IMR-90 (cell line): ENCODE measurements around the gene ADAM12. TPM values are rescaled to one million over a fixed set of nuclear protein-coding genes. Genes with fewer than 3 reads are reported as not detected.

ENCODE experiments used
- ATAC-seq: fragments of 200-7000 bp; cut with Tn5 transposase; 2 replicates; pipeline ENCODE4 v1.9.1; 2020; ENCODE audit warnings: low read depth, mild to moderate bottlenecking, moderate library complexity
- BruUV-seq: library from RNA; stranded (reverse); fragments of 400-500 nt; replicated peaks from 2 replicates; lab custom pipeline; 2021; lab: Mats Ljungman, UMichigan
- CTCF ChIA-PET: fragments of 300-600 bp; formaldehyde crosslinking; extraction: SDS; loops from one replicate; lab custom pipeline; 2021; ENCODE audit warnings: antibody characterized with exemption; lab: Yijun Ruan, JAX
- POLR2A ChIA-PET: fragments of 300-600 bp; sonication (Branson Sonifier 250); formaldehyde crosslinking; loops from one replicate; lab custom pipeline; 2022; ENCODE audit warnings: antibody characterized with exemption; ENCODE audit not compliant: unreplicated experiment; lab: Charles Lee
- DNase-seq: peaks from one replicate; pipeline ENCODE4 v3.0.0; 2013
- H2AFZ ChIP-seq: replicated peaks from 2 replicates; pipeline ENCODE3; 2013; ENCODE audit warnings: low read length, mild to moderate bottlenecking; ENCODE audit not compliant: poor library complexity
- H2AK5ac ChIP-seq: 2 replicates; pipeline ENCODE4 v1.6.1; 2013; ENCODE audit warnings: low read depth, low read length, inconsistent platforms
- H2AK9ac ChIP-seq: replicated peaks from 2 replicates; pipeline ENCODE3; 2013; ENCODE audit warnings: mild to moderate bottlenecking, low read depth, low read length, moderate library complexity; ENCODE audit not compliant: poor library complexity
- H2BK120ac ChIP-seq: 2 replicates; pipeline ENCODE4 v1.6.1; 2013; ENCODE audit warnings: low read depth, low read length, inconsistent platforms
- H2BK15ac ChIP-seq: 3 replicates; pipeline ENCODE4 v1.6.1; 2013; ENCODE audit warnings: low read depth, low read length, inconsistent platforms
- H2BK20ac ChIP-seq: 2 replicates; pipeline ENCODE4 v1.6.1; 2013; ENCODE audit warnings: low read depth, mild to moderate bottlenecking, inconsistent platforms, low read length, moderate library complexity
- H2BK5ac ChIP-seq: 2 replicates; pipeline ENCODE4 v1.6.1; 2013; ENCODE audit warnings: mild to moderate bottlenecking, low read depth, low read length, inconsistent platforms; ENCODE audit not compliant: poor library complexity, severe bottlenecking
- H3K14ac ChIP-seq: replicated peaks from 2 replicates; pipeline ENCODE4 v1.6.1; 2013; ENCODE audit warnings: low read depth, low read length, inconsistent platforms
- H3K18ac ChIP-seq: 2 replicates; pipeline ENCODE4 v1.6.1; 2013; ENCODE audit warnings: low read depth, low read length, control low read depth
- H3K23ac ChIP-seq: 2 replicates; pipeline ENCODE4 v1.6.1; 2013; ENCODE audit warnings: low read depth, low read length, inconsistent platforms
- H3K27ac ChIP-seq: 2 replicates; pipeline ENCODE4 v1.5.1; 2013; ENCODE audit warnings: mild to moderate bottlenecking, control low read depth, low read length; ENCODE audit not compliant: insufficient read depth
- H3K27me3 ChIP-seq: 2 replicates; pipeline ENCODE4 v1.6.1; 2013; ENCODE audit warnings: low read length; ENCODE audit not compliant: control insufficient read depth, insufficient read depth
- H3K36me3 ChIP-seq: 2 replicates; pipeline ENCODE4 v1.6.1; 2013; ENCODE audit warnings: low read length, mixed read lengths; ENCODE audit not compliant: control insufficient read depth, insufficient read depth
- H3K4ac ChIP-seq: 2 replicates; pipeline ENCODE4 v1.6.1; 2013; ENCODE audit warnings: low read depth, low read length, inconsistent platforms
- H3K4me1 ChIP-seq: 2 replicates; pipeline ENCODE4 v1.6.1; 2013; ENCODE audit warnings: low read length, mixed read lengths; ENCODE audit not compliant: control insufficient read depth, insufficient read depth
- H3K4me2 ChIP-seq: 2 replicates; pipeline ENCODE4 v1.6.1; 2013; ENCODE audit warnings: low read depth, mild to moderate bottlenecking, control low read depth, low read length, moderate library complexity
- H3K4me3 ChIP-seq: 2 replicates; pipeline ENCODE4 v1.5.1; 2013; ENCODE audit warnings: low read depth, mild to moderate bottlenecking, control low read depth, low read length, moderate library complexity; ENCODE audit not compliant: insufficient read depth
- H3K56ac ChIP-seq: 2 replicates; pipeline ENCODE4 v1.6.1; 2013; ENCODE audit warnings: low read length, inconsistent platforms; ENCODE audit not compliant: insufficient read depth; ENCODE audit errors: extremely low read depth
- H3K79me1 ChIP-seq, 2 experiments: 2 replicates each; pipeline ENCODE4 v1.6.1; 2013; ENCODE audit warnings: low read length in 2 of 2, inconsistent platforms in 1 of 2, low read depth in 1 of 2
- H3K9ac ChIP-seq: 2 replicates; pipeline ENCODE4 v1.6.1; 2013; ENCODE audit warnings: low read depth, low read length, control low read depth
- H3K9me1 ChIP-seq: 2 replicates; pipeline ENCODE4 v1.6.1; 2013; ENCODE audit warnings: low read length, inconsistent platforms; ENCODE audit not compliant: insufficient read depth
- H3K9me3 ChIP-seq: 2 replicates; pipeline ENCODE4 v1.6.1; 2013; ENCODE audit warnings: low read length; ENCODE audit not compliant: control insufficient read depth, insufficient read depth
- H4K20me1 ChIP-seq: 2 replicates; pipeline ENCODE4 v1.6.1; 2013; ENCODE audit warnings: low read length, inconsistent platforms; ENCODE audit not compliant: insufficient read depth
- H4K5ac ChIP-seq: 2 replicates; pipeline ENCODE4 v1.6.1; 2013; ENCODE audit warnings: mild to moderate bottlenecking, low read depth, low read length, control low read depth
- H4K8ac ChIP-seq, 2 experiments: 2 replicates each; pipeline ENCODE4 v1.6.1; 2013; ENCODE audit warnings: low read depth in 2 of 2, low read length in 2 of 2, control low read depth in 1 of 2, inconsistent platforms in 1 of 2
- H4K91ac ChIP-seq: 2 replicates; pipeline ENCODE4 v1.6.1; 2013; ENCODE audit warnings: low read depth, low read length, inconsistent platforms; ENCODE audit not compliant: insufficient read depth
- BHLHE40 ChIP-seq: fragments of 150-350 bp; IDR thresholded peaks from 2 replicates; pipeline ENCODE4 v1.6.1; 2016; ENCODE audit warnings: mild to moderate bottlenecking, low read depth, low read length
- CEBPB ChIP-seq: IDR thresholded peaks from 2 replicates; pipeline ENCODE4 v1.6.1; 2012; ENCODE audit warnings: low read depth, low read length, improper control_type of control experiment
- CHD1 ChIP-seq: IDR thresholded peaks from 2 replicates; pipeline ENCODE4 v1.6.1; 2012; ENCODE audit warnings: low read depth, low read length, improper control_type of control experiment
- CTCF ChIP-seq: conservative IDR thresholded peaks from 2 replicates; pipeline ENCODE4 v1.5.1; 2012; ENCODE audit warnings: mild to moderate bottlenecking, low read depth, low read length, improper control_type of control experiment
- FOS ChIP-seq: fragments of 150-350 bp; IDR thresholded peaks from 2 replicates; pipeline ENCODE4 v1.6.1; 2016; ENCODE audit warnings: low read depth, low read length
- MAFK ChIP-seq: IDR thresholded peaks from 2 replicates; pipeline ENCODE4 v1.6.1; 2012; ENCODE audit warnings: low read depth, low read length, improper control_type of control experiment
- MAZ ChIP-seq: IDR thresholded peaks from 2 replicates; pipeline ENCODE4 v1.6.1; 2012; ENCODE audit warnings: low read depth, mild to moderate bottlenecking, low read length, improper control_type of control experiment, moderate library complexity, borderline replicate concordance
- MXI1 ChIP-seq: IDR thresholded peaks from 2 replicates; pipeline ENCODE4 v1.6.1; 2012; ENCODE audit warnings: low read depth, mild to moderate bottlenecking, low read length, moderate library complexity, borderline replicate concordance
- NFE2L2 ChIP-seq: fragments of 150-350 bp; IDR thresholded peaks from 2 replicates; pipeline ENCODE4 v1.6.1; 2016; ENCODE audit warnings: low read depth, mild to moderate bottlenecking, low read length
- POLR2A ChIP-seq: IDR thresholded peaks from 2 replicates; pipeline ENCODE4 v1.6.1; 2012; ENCODE audit warnings: mild to moderate bottlenecking, low read depth, low read length
- RAD21 ChIP-seq: IDR thresholded peaks from 2 replicates; pipeline ENCODE4 v1.6.1; 2012; ENCODE audit warnings: low read length, improper control_type of control experiment
- RCOR1 ChIP-seq: IDR thresholded peaks from 2 replicates; pipeline ENCODE4 v1.6.1; 2012; ENCODE audit warnings: mild to moderate bottlenecking, low read length, improper control_type of control experiment; ENCODE audit not compliant: insufficient replicate concordance
- RFX5 ChIP-seq: IDR thresholded peaks from 2 replicates; pipeline ENCODE4 v1.8.0; 2012; ENCODE audit warnings: low read depth, mild to moderate bottlenecking, low read length, moderate library complexity
- SMC3 ChIP-seq: fragments of 150-350 bp; IDR thresholded peaks from 2 replicates; pipeline ENCODE4 v1.6.1; 2016; ENCODE audit warnings: low read depth, mild to moderate bottlenecking, antibody characterized with exemption, low read length, moderate library complexity
- WGBS, 2 experiments: methylation state at CpG; one replicate each; pipeline versions ENCODE4 v1.1.5 to v1.1.7; 2013; ENCODE audit warnings: missing lambda C conversion rate in 2 of 2; ENCODE audit not compliant: insufficient read length in 1 of 2; ENCODE audit errors: extremely low coverage in 2 of 2; 5-methylcytosine and 5-hydroxymethylcytosine counted together
- dilution Hi-C: fragments of 300-500 bp; cut with HindIII; formaldehyde crosslinking; loops from one replicate; pipeline ENCODE4 v1.14.3; 2018; ENCODE audit warnings: low sequenced_read_pairs; ENCODE audit not compliant: unreplicated experiment
- in situ Hi-C: fragments of 300-500 bp; cut with MboI; formaldehyde crosslinking; loops from 3 replicates; pipeline ENCODE4 v1.14.3; 2019; ENCODE audit warnings: low sequenced_read_pairs, inconsistent platforms, mixed read lengths
- intact Hi-C: fragments of 100-400 bp; cut with micrococcal nuclease; formaldehyde crosslinking; loops from 2 replicates; pipeline ENCODE4 v1.10.0; 2022
- polyA plus RNA-seq, 3 experiments: library from polyadenylated mRNA; depleted of rRNA; stranded (reverse); fragments of >200 nt; gene quantifications; 2 replicates each; pipeline ENCODE4 v1.2.3, GENCODE V29; 2012; ENCODE audit warnings: low replicate concordance in 1 of 3
- total RNA-seq: library from RNA; depleted of rRNA; stranded (reverse); fragments of >200 nt; gene quantifications from 2 replicates; pipeline ENCODE4 v1.2.3, GENCODE V29; 2012
- TF ChIP-seq, protein P1 (sequence below): fragments of 150-350 bp; IDR thresholded peaks from 2 replicates; pipeline ENCODE4 v1.6.1; 2017; ENCODE audit warnings: mild to moderate bottlenecking, antibody characterized with exemption, low read length, low read depth
- TF ChIP-seq, protein P2 (sequence below): fragments of 150-350 bp; IDR thresholded peaks from 2 replicates; pipeline ENCODE4 v1.6.1; 2016; ENCODE audit warnings: low read depth, mild to moderate bottlenecking, low read length, moderate library complexity, borderline replicate concordance

Gene ADAM12
- total and polyA plus RNA-seq, 2 of the 4 experiments (the other 2 are of a cell fraction): 9.6 to 10.2 TPM

DNA sequence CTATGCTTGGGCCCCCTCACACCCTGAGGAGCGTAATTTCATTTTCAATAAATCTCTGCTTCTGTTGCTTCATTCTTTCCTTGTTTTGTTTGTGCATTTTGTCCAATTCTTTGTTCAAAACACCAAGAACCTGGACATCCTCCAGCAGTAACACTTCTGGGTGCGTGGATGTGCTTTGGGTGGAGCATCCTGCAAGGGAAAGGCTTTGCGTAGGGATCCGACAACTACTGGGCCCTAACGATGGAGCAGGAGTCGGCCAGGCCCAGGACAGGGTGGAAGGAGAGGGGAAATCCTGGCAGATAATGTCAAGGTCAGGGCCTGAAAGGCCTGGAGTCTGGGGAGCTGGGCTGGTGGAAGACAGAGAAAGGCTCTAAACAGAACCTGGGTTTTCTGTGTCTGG lies 231.8 kb downstream of the ADAM12 start:
- ATAC-seq (no peak), DNase-seq (no peak)
- Histone ChIP-seq H3K9me3 (no peaks in the 10 kb centered on the region), H3K27me3 (peaks cover 10% of the 10 kb centered on the region), H3K4ac (no peak overlapping the region), H4K8ac (no peak overlapping the region), H3K9me1 (no peaks in the 10 kb centered on the region), H4K5ac (no peak overlapping the region), H3K4me2 (no peak overlapping the region), H3K56ac (no peak overlapping the region), H3K36me3 (no peaks in the 10 kb centered on the region), H2AK9ac (no peak overlapping the region), H3K4me1 (peaks cover 4% of the 10 kb centered on the region; the same call in 1 of the 2 replicates), H3K14ac (no peak overlapping the region), H3K18ac (no peak overlapping the region), H2BK5ac (no peak overlapping the region), H2AFZ (no peak overlapping the region), H2BK15ac (no peak overlapping the region), H3K9ac (no peak overlapping the region), H2BK20ac (no peak overlapping the region), H3K4me3 (no peak overlapping the region), H3K23ac (no peak overlapping the region), H4K20me1 (no peaks in the 10 kb centered on the region; the same call in 1 of the 2 replicates), H4K91ac (no peak overlapping the region), H3K79me1 (no peaks in the 10 kb centered on the region), H2AK5ac (no peak overlapping the region), H3K27ac (no peak overlapping the region), H2BK120ac (no peak overlapping the region)
- dilution Hi-C loops: no loop called here
- TF ChIP-seq SMC3: no peak
- TF ChIP-seq RCOR1: no peak
- TF ChIP-seq BHLHE40: no peak
- no peak for TF ChIP-seq RFX5
- no peak for TF ChIP-seq FOS
- no peak for TF ChIP-seq MAZ
- no peak for TF ChIP-seq CTCF
- TF ChIP-seq CEBPB: no peak
- TF ChIP-seq NFE2L2: no peak
- no peak for TF ChIP-seq POLR2A
- no peak for TF ChIP-seq RAD21
- TF ChIP-seq CHD1: no peak
- TF ChIP-seq MXI1: no peak
- no peak for TF ChIP-seq MAFK
- TF ChIP-seq, protein P1, sequence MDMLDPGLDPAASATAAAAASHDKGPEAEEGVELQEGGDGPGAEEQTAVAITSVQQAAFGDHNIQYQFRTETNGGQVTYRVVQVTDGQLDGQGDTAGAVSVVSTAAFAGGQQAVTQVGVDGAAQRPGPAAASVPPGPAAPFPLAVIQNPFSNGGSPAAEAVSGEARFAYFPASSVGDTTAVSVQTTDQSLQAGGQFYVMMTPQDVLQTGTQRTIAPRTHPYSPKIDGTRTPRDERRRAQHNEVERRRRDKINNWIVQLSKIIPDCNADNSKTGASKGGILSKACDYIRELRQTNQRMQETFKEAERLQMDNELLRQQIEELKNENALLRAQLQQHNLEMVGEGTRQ: no peak
- TF ChIP-seq, protein P2, sequence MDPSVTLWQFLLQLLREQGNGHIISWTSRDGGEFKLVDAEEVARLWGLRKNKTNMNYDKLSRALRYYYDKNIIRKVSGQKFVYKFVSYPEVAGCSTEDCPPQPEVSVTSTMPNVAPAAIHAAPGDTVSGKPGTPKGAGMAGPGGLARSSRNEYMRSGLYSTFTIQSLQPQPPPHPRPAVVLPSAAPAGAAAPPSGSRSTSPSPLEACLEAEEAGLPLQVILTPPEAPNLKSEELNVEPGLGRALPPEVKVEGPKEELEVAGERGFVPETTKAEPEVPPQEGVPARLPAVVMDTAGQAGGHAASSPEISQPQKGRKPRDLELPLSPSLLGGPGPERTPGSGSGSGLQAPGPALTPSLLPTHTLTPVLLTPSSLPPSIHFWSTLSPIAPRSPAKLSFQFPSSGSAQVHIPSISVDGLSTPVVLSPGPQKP: no peak
- no TSS peak for BruUV-seq
- in situ Hi-C loops: no loop called here
- CTCF ChIA-PET: interaction anchor here (0.8 kb wide), 1 partner anchor 10 kb away, joined by 3 read pairs; no protein-coding TSS in a partner anchor
- intact Hi-C loops: no loop called here
- WGBS, 2 experiments: 100% methylated on average over 1 of the region's 6 CpGs; no CpG with 5 or more reads in 1 of the 2 experiments
- POLR2A ChIA-PET: no interaction called here
